GM21619 (cell line): ENCODE measurements around the gene ZNF507.
"Not testable (repeated sequence)": the region's sequence is repeated elsewhere in the genome, so short reads cannot be mapped to it uniquely, and the experiment has no call there.

Experiments
- ATAC-seq: cut with Tn5 transposase; IDR thresholded peaks from one replicate; pipeline ENCODE4 v1.9.1; 2021; ENCODE audit not compliant: unreplicated experiment

Gene ZNF507

DNA sequence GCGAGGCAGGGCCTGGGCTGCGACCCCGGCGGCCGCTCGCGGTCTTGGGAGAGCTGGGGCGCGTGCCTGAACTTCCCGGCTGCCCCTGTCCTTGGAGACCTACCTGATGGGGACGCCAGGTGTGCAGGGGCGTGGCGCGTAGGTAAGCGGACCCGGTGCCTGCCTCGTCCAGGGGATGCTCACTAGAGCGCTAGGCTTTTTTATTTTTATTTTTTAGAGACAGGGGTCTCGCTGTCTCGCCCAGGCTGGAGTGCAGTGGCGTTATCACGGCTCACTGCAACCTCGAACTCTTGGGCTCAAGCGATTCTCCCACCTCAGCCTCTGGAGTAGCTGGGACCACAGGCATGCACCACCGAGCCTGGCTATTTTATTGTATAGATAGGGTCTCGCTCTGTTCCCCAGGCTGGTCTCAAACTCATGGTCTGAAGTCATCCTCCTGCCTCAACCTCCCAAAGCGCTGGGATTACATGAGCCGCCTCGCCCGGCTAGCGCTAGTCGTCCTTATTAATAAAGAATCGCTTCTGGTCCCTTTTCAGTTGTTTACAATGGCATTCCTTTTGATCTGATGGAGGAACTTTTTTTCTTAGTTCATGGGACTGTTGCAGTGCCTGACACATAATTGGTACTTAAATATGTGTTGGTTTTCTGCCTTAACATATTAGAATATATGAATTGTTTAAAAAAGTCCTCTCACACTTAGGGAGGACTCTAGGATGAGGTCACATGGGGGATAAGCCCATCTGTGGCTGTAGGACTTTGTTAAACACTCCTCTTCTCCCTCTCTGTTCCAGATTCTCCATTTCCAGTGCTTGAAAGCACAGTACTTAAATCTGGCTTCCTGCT lies 61.0 kb downstream of the ZNF507 start:
- no peak for ATAC-seq

GRCh38 chr19:32407004-32407992 lies 61.9 kb downstream of the ZNF507 start:
- ATAC-seq = no peak

DNA sequence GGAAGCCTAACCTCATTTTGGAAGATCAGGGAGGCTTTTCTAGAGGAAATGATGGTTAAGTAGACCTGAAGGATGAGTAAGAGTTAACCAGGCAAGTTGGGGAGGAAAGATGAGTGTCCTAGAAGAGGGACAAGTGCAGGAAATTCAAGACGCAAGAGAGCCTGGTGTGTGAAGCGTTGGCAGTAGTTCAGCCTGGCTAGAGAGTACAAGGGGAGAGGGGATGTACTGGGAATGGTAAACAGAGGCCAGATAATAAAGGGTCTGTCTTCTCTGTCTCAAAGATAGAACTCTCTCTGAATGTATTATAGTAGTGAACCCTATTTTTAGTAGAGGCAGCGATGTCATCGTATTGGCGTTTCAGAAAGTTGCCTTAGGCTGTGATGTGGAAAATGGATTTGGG lies 69.8 kb downstream of the ZNF507 start:
- ATAC-seq = no peak

- no peak for ATAC-seq
Measured at GRCh38 chr19:32415669-32416068, 70.3 kb downstream of the ZNF507 start.

- no peak for ATAC-seq
Measured at GRCh38 chr19:32416749-32417456, 71.5 kb downstream of the ZNF507 start.

DNA sequence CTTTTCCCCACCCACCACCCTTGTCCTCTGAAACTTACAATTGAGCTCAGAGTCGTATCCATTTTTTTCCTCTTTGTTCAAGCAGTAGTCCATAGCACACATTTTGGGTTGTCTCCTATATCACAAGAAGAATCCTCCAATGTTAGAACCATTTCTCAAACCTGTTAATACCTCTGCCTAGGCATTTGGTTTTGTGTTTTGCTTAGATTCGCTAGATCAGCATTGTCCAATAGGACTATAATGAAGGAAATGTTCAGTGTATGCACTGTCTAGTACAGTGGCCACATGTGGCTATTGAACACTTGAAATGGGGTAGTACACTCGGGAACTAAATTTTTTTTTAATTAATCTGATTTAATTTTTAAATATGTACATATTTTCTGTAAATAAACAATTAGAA lies 72.7 kb downstream of the ZNF507 start:
- ATAC-seq = no peak

DNA sequence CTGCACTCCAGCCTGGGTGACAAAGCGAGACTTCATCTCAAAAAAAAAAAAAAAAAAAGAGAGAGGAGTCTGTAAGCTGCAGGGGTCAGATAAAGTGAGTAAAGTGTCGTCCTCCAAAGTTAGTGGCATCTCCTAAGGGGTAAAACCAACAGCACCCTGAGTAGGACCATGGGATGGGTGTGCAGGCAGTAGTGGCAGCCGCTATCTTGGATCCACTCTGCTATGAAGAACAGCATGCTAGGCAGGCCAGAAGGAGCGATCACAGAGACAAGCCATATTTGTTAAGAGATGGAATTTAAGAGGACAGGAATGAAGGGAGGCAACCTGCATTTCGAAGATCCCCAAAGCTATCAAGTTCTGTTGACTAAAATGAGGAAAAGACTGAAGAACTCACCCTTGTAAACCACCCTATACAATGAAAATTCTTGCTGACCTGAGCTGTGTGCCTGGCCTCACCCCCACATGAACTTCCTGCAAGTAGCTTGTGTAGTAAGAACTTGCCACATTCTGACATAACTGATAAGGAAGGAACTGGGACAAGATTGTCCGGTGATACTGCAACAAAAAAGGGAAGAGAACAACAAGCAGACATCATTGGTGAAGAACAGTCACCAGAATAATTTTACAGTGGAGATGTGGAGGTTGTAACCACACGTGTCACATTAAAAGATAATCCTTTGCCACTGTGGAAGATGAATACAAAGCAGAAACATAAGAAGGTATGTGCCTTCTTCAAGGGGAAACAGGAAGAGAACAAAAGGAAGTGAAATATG lies 76.4 kb downstream of the ZNF507 start:
- ATAC-seq = no peak

DNA sequence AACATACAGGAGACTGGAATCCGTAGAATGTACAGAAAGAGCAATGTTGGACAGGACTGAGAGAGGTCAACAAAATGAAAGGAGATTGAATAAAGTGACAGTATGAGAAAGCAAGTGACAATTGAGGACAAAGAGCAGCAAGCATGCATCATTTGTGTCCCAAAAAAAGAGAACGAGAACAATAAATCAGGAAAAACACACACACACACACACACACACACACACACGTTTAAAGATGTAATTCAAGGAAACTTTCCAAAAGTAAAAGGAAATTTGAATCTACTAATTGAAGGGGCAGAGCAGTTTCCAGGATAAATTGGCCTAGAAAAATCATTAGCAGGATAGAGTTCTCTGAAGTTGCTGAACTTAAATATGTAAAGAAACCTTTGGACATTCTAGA lies 77.0 kb downstream of the ZNF507 start:
- ATAC-seq = no peak

GRCh38 chr19:32423944-32424343 lies 78.5 kb downstream of the ZNF507 start:
- ATAC-seq = not testable (repeated sequence)

DNA sequence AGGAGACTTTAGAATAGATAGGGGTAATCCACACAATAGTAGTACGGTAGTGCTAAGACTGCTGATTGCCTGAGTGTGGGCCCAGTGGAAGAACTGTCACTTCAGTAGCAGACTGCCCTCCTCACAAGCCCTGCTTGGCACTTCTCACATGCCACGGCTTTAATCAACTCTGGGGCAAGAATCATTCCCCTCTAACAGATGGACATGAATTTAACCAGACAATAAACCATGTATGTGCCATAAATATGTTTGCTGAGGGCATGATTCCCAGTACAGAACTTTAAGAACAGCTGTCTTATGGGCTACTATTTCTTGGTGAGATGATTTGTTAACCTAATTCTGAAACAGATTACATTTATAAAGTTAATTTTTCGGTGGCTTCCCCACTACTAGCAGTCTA lies 82.1 kb downstream of the ZNF507 start:
- ATAC-seq = no peak

DNA sequence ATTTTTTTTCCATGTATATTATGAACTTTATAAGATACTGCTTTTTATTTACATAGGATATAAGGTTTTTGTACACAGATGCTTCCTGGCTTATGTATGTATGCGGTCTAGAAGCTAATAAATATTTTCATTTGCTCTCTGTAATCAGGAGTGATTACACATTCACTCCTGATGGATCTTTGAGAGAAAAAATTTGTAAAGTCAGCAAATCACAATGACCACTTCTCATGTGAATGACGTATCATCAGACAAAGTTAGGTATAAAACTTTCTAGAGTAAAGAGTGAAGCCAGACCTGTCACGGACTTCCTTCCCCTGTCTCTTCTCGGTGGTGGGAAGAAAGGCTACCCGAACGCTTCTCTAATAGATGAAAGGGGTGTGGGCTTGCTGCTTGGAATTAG lies 91.3 kb downstream of the ZNF507 start:
- no peak for ATAC-seq

GRCh38 chr19:32437096-32437495 lies 91.7 kb downstream of the ZNF507 start:
- ATAC-seq = no peak
